H1 (cell line): ENCODE measurements around the gene SSBP3. TPM values are rescaled to one million over a fixed set of nuclear protein-coding genes. Genes with fewer than 3 reads are reported as not detected.

Experiments
- KDM5A ChIP-seq: fragments of 200-600 bp; IDR thresholded peaks from 2 replicates; pipeline ENCODE4 v1.7.1; 2012; ENCODE audit warnings: mild to moderate bottlenecking, low read length, inconsistent platforms, mixed read lengths
- NANOG ChIP-seq: IDR thresholded peaks from 2 replicates; pipeline ENCODE4 v1.6.1; 2011; ENCODE audit warnings: low read length, low read depth, mild to moderate bottlenecking, inconsistent platforms; ENCODE audit not compliant: insufficient read depth, poor library complexity, severe bottlenecking
- NRF1 ChIP-seq: IDR thresholded peaks from 2 replicates; pipeline ENCODE4 v1.6.1; 2011; ENCODE audit warnings: mild to moderate bottlenecking, low read depth, low read length, improper control_type of control experiment
- RNF2 ChIP-seq: fragments of 200-900, 300-1000 bp; sonication (generic); IDR thresholded peaks from 2 replicates; pipeline ENCODE4 v1.7.1; 2016; ENCODE audit warnings: borderline replicate concordance, low read depth, mild to moderate bottlenecking, antibody characterized with exemption, low read length; ENCODE audit not compliant: poor library complexity, severe bottlenecking; ENCODE audit errors: missing control alignments
- SRF ChIP-seq: IDR thresholded peaks from 2 replicates; pipeline ENCODE4 v1.6.1; 2011; ENCODE audit warnings: mild to moderate bottlenecking, low read depth, low read length, moderate library complexity
- polyA plus RNA-seq, 7 experiments: library from polyadenylated mRNA; depleted of rRNA in 3 of 7; stranded (reverse) in 5 of 7; unstranded in 2 of 7; fragments of >200 nt in 5 of 7; fragments of 200-250 nt in 2 of 7; gene quantifications; 1 replicate in 5 of 7; 2 replicates in 1 of 7; 4 replicates in 1 of 7; pipeline versions ENCODE4 v1.2.1 to v1.2.3, GENCODE V29; 2011 to 2013; ENCODE audit warnings: missing spikeins in 2 of 7, mixed read lengths in 2 of 7
- total RNA-seq: library from RNA; stranded (reverse); fragmentation: NEBNext Ultra II Directional; extraction: Animal tissue kit (Norgen Biotek cat#: 25700); gene quantifications from 2 replicates; pipeline ENCODE4 v1.2.1, GENCODE V29; 2021

SSBP3 gene
- total and polyA plus RNA-seq, 2 of the 8 experiments (the other 6 are each of a cell fraction or from before 2014, with no cell fraction given): 99.7 to 133 TPM

DNA sequence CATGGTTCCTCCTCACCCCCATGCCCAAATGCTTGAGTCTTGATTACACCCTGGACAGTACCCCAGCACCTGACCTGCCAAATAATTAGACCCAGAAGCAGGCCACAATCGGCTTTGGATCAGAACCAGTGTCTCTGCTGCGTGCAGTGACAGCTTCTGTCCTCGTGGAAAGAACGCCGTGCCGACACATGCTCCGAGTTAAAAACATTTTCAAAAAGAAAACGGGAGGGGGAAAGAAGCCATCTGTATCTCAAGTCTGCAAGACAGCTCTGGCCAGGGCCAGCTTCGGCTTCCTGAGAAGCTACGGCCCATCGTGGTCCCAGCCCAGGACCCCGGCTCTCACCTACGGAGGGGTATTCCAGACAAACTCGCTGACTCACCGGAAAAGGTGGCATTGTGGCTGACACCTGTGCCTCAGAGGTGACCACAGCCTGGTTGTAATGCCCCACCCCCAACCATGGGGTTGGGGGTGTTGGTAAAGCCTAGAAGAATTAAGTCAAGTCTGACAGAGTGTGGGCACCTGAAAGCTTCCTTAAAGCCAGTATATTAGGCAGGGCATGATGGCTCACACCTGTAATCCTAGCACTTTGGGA lies 25.8 kb downstream of the SSBP3 start (continued):
- no peak for TF ChIP-seq NANOG
- no peak for TF ChIP-seq KDM5A
- TF ChIP-seq SRF: no peak
- no peak for TF ChIP-seq NRF1
- no peak for TF ChIP-seq RNF2
- TF ChIP-seq, all 59 proteins: peak for 0
